GM21360 (cell line): Measurements from ENCODE around the gene TMF1.
A peak's percentile ranks its signal among the peaks of the same experiment; 100 is the strongest.

Experiments
- ATAC-seq: cut with Tn5 transposase; IDR thresholded peaks from one replicate; pipeline ENCODE4 v1.9.1; 2021; ENCODE audit warnings: mild to moderate bottlenecking, moderate library complexity; ENCODE audit not compliant: unreplicated experiment

Gene TMF1

DNA sequence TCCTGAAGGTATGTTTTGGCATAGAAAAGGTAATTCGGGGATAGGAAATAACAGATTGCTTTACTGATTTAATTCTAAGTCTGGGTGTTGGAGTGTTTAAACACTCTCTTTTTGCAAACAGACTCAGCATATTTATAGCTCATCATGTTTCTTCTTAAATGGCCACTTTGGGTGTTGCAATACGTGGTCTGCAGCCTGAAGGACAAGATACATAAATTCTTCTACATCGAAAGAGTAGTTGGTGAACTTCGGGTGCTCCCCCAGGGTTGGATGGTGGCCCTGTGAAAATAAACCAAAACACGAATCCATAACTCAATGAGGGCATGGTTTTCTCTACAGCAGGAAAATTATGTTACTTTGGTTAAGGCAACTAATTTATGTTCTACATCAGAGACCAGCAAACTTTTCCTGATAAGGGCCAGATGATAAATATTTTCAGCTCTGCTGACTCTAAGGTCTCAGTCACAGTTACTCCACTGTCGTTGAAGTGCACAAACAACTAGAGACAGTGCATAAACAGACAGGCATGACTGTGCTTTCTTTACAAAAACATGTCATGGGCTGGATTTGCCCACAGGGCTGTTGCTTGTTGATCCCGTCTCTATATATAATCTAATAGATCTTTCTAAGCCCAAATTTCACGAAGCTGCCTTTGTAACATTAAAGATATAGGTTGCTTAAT, 74.5 kb downstream of the TMF1 start:
- ATAC-seq: no peak

DNA sequence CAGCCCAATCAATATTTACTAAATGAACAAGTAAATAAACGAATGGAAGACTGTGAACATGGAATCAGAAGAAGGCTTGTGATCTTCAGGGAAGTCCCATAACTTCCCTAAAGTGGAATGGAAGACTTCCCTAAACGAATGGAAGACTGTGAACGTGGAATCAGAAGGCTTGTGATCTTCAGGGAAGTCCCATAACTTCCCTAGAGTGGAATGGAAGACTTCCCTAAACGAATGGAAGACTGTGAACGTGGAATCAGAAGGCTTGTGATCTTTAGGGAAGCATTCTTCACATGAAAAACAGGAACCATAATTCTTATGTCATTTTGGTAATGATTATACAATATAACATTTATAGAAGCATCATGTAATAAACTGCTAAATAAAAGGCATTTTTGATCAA, 77.4 kb downstream of the TMF1 start:
- ATAC-seq: no peak

DNA sequence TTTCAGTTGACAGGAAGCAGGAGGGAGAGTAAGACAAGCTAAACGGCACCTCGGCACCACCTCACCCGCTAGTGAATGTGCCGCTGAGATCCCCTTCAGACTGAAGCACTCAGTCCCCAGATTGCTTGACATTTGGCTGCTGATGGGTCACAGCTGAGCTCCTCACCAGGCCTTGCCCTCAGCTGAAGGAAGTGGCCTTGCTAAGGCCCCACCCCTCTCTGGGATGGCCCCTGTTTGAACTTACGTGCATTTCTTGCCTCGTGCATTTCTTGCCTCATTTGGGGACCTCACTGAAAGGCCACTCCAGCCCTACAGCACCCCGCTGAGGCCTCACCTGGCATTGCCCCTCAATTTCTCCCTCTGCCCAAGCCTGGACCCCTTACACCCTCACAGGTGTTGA, 78.5 kb downstream of the TMF1 start:
- ATAC-seq: no peak

DNA sequence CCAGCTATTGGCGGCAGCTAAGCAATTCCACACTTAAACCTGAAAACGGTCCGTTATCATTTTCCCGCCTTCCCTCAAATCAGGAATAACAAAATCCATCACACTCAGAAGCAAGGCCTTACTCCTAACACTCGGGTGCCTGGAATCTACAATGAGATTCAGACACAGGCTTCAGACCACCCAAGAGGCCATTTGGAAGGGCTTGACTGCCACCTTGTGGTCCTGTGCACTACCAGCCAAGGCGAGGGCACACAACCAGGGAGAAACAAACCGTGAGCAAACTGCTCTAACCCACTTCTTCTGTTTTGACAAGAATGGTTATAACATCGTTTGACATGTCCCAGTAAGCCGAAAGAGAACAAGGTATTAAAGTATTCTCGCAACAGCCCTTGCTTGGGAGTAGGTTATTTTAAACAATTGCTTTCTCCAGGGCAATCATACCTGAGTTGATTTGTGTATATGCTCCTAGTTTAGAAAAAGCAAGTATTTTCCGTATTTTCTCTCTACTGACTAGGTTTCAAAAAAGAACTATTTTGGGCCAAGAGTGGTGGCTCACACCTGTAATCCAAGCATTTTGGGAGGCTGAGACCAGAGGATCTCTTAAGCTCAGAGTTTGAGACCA, 79.7 kb downstream of the TMF1 start:
- ATAC-seq: peak; percentile 85
